Stimulated activated CD4-positive, alpha-beta T cell treated with anti-CD3 and anti-CD28 coated beads, Interleukin-4, amount 100 ng/mL, for 1 hour (primary cell): ENCODE data around the gene NPAS2.

Source experiments
- DNase-seq: peaks from one replicate; pipeline ENCODE4 v3.0.0-alpha.2; 2020

NPAS2 gene

GRCh38 chr2:100976061-100976460, 156.1 kb downstream of the NPAS2 start:
- DNase-seq = no peak

GRCh38 chr2:100976645-100977391, 156.9 kb downstream of the NPAS2 start:
- no peak for DNase-seq

- DNase-seq = no peak
These were observed 157.6 kb downstream of the NPAS2 start for GRCh38 chr2:100977511-100977910.

GRCh38 chr2:100978582-100979191, 158.7 kb downstream of the NPAS2 start:
- no peak for DNase-seq

GRCh38 chr2:100980046-100980445, 160.1 kb downstream of the NPAS2 start:
- no peak for DNase-seq

- DNase-seq = no peak
These were observed 161.1 kb downstream of the NPAS2 start for GRCh38 chr2:100981011-100981410.

- DNase-seq = no peak
These were observed 162.5 kb downstream of the NPAS2 start for GRCh38 chr2:100982431-100982861.

GRCh38 chr2:100983201-100983600, 163.3 kb downstream of the NPAS2 start:
- no peak for DNase-seq

- no peak for DNase-seq
These were observed 163.9 kb downstream of the NPAS2 start for GRCh38 chr2:100983684-100984310.

GRCh38 chr2:100984892-100985307, 165.0 kb downstream of the NPAS2 start:
- DNase-seq = peak; percentile 81

GRCh38 chr2:100986157-100986556, 166.2 kb downstream of the NPAS2 start:
- DNase-seq = no peak

- no peak for DNase-seq
These were observed 167.6 kb downstream of the NPAS2 start for GRCh38 chr2:100987536-100987935.

- DNase-seq = no peak
These were observed 168.0 kb downstream of the NPAS2 start for GRCh38 chr2:100987974-100988373.

- no peak for DNase-seq
These were observed 168.9 kb downstream of the NPAS2 start for GRCh38 chr2:100988630-100989417.

- DNase-seq = no peak
These were observed 169.7 kb downstream of the NPAS2 start for GRCh38 chr2:100989666-100990065.

- no peak for DNase-seq
These were observed 170.2 kb downstream of the NPAS2 start for GRCh38 chr2:100990166-100990565.

GRCh38 chr2:100990650-100991403, 170.9 kb downstream of the NPAS2 start:
- no peak for DNase-seq

GRCh38 chr2:100991404-100991773, 171.4 kb downstream of the NPAS2 start:
- DNase-seq = no peak

- no peak for DNase-seq
These were observed 172.3 kb downstream of the NPAS2 start for GRCh38 chr2:100992262-100992661.

GRCh38 chr2:100993294-100993693, 173.4 kb downstream of the NPAS2 start:
- DNase-seq = no peak

- no peak for DNase-seq
These were observed 175.6 kb downstream of the NPAS2 start for GRCh38 chr2:100995309-100996075.
